Esophagus (tissue), 2 donors: ENCODE data around the gene UGT2B28. TPM values are rescaled to one million over a fixed set of nuclear protein-coding genes. Genes with fewer than 3 reads are reported as not detected.
"Not testable (repeated sequence)": the region's sequence is repeated elsewhere in the genome, so short reads cannot be mapped to it uniquely, and the experiment has no call there.

Experiments used
- H3K27ac ChIP-seq, 2 donors: one replicate each; pipeline ENCODE4 v1.5.1; 2013; ENCODE audit warnings: low read depth in 2 of 2, mild to moderate bottlenecking in 2 of 2, inconsistent platforms in 1 of 2, low read length in 1 of 2, moderate library complexity in 1 of 2
- H3K27me3 ChIP-seq, 2 donors: one replicate each; pipeline ENCODE4 v1.6.1; 2013; ENCODE audit warnings: low read length in 2 of 2, control low read depth in 1 of 2, mild to moderate bottlenecking in 1 of 2; ENCODE audit not compliant: insufficient read depth in 2 of 2, control insufficient read depth in 1 of 2
- H3K36me3 ChIP-seq, 2 donors: one replicate each; pipeline ENCODE4 v1.6.1; 2013; ENCODE audit warnings: low read length in 1 of 2; ENCODE audit not compliant: control insufficient read depth in 2 of 2, insufficient read depth in 2 of 2
- H3K4me1 ChIP-seq, 2 donors: one replicate each; pipeline ENCODE4 v1.6.1; 2013; ENCODE audit warnings: low read length in 1 of 2; ENCODE audit not compliant: control insufficient read depth in 2 of 2, insufficient read depth in 2 of 2
- H3K4me3 ChIP-seq, 2 donors: one replicate each; pipeline ENCODE4 v1.5.1; 2013; ENCODE audit warnings: low read length in 2 of 2, mild to moderate bottlenecking in 2 of 2, low read depth in 1 of 2, moderate library complexity in 1 of 2
- H3K9me3 ChIP-seq, 2 donors: one replicate each; pipeline ENCODE4 v1.6.1; 2013; ENCODE audit warnings: mild to moderate bottlenecking in 2 of 2, low read depth in 1 of 2, low read length in 1 of 2, moderate library complexity in 1 of 2; ENCODE audit not compliant: control insufficient read depth in 2 of 2, insufficient read depth in 1 of 2
- WGBS, 2 donors: extraction: QIAGEN DNeasy Blood & Tissue Kit; methylation state at CpG; one replicate each; pipeline ENCODE4 v1.1.7; 2013; 5-methylcytosine and 5-hydroxymethylcytosine counted together
- polyA plus RNA-seq, 2 donors: library from polyadenylated mRNA; stranded (reverse); fragments of 200-250 nt; gene quantifications; one replicate each; pipeline ENCODE4 v1.2.3, GENCODE V29; 2013
- donor health status: healthy with polysubstance abuse.
- donor health status: Bipolar disorder and iron deficiency.

Gene UGT2B28
- polyA plus RNA-seq, 2 donors, result not detected

GRCh38 chr4:69335485-69335884, 55.2 kb downstream of the UGT2B28 start:
- not testable (repeated sequence) for H3K36me3 ChIP-seq, H3K27me3 ChIP-seq, H3K4me3 ChIP-seq, H3K27ac ChIP-seq, H3K4me1 ChIP-seq, H3K9me3 ChIP-seq

GRCh38 chr4:69343114-69343513, 62.8 kb downstream of the UGT2B28 start:
- not testable (repeated sequence) for H3K4me3 ChIP-seq, H3K27me3 ChIP-seq, H3K9me3 ChIP-seq, H3K27ac ChIP-seq, H3K4me1 ChIP-seq, H3K36me3 ChIP-seq
- WGBS, 2 donors, result 47 to 71% methylated on average over 2 of the region's 2 CpGs

GRCh38 chr4:69343558-69344420, 63.5 kb downstream of the UGT2B28 start:
- 27 to 44% methylated on average over 8 of the region's 8 CpGs for WGBS, 2 donors
- H3K27me3 ChIP-seq, H3K36me3 ChIP-seq: not testable (repeated sequence)

More at GRCh38 chr4:69343558-69344420, 63.5 kb downstream of the UGT2B28 start:
- H3K4me1 ChIP-seq, H3K4me3 ChIP-seq, H3K9me3 ChIP-seq, H3K27ac ChIP-seq: not testable (repeated sequence)

Other genes with a start within 250 kb of the UGT2B28 start
- under 1 TPM in 1 of 2 donors, not detected in 1; 0.05 TPM for gene UGT2B7, start 184.0 kb upstream of the UGT2B28 start, polyA plus RNA-seq
- gene UGT2B11, start 65.7 kb upstream of the UGT2B28 start, polyA plus RNA-seq, result not detected
- gene UGT2B4, start 215.4 kb downstream of the UGT2B28 start, polyA plus RNA-seq, result not detected